ENCODE measurements around the gene NPR2.

The NPR2 gene

DNA sequence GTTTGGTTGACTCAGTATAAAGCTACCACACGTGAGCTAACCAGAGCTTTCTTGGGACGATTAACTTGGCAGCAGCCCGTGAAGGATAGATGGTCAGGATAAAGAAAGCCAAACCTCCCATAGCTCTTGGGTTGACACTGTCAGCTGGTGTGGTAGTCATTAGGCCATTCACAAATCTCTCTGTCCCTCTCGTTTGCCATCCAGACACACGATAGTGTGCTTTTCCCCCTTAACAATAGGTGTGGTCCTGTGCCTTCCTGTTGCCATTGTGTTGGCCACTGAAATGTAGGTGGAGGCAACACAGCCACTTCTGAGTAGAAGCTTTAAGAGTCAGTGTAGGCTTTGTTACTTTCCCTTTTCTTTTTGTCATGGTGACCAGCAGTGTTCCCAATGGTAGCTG is 67.1 kb downstream of the NPR2 start:
- DNase-seq (ENCODE audit: low read depth in 2 of 2): no peak

All from stimulated activated CD8-positive, alpha-beta memory T cell treated with anti-CD3 and anti-CD28 coated beads, Interleukin-15, amount 100 ng/mL, for 48 hours (primary cell).